CD4-positive, alpha-beta T cell treated with Interleukin-17A for 1 hour (primary cell): Measurements from ENCODE around the gene DIP2C.
"Not testable (repeated sequence)": the region's sequence is repeated elsewhere in the genome, so short reads cannot be mapped to it uniquely, and the experiment has no call there.

Experiments used
- DNase-seq: peaks from one replicate; pipeline ENCODE4 v3.0.0-alpha.2; 2020

The DIP2C gene

GRCh38 chr10:697097-697875, 7.8 kb upstream of the DIP2C start:
- no peak for DNase-seq

- no peak for DNase-seq
Observed at GRCh38 chr10:695396-695795, 5.9 kb upstream of the DIP2C start.

DNA sequence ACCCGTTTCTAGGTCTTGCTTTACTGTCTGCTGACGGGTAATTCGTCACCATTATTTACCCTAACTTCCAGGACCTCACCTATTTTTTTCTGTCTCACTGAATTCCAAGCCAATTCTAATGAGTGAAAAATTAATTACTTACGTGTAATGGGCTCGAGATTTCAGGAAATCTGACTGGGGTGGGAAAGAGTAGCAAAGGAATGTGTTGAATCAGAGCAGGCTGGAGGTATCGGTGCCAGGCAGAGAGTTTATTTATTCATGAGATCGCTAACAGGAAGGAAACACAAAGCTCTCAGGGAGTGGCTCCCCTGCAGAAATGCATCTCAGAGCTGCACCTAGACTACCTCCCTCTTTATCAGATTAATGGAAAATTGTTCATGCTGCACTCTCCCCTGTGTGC, 4.0 kb upstream of the DIP2C start:
- no peak for DNase-seq

DNA sequence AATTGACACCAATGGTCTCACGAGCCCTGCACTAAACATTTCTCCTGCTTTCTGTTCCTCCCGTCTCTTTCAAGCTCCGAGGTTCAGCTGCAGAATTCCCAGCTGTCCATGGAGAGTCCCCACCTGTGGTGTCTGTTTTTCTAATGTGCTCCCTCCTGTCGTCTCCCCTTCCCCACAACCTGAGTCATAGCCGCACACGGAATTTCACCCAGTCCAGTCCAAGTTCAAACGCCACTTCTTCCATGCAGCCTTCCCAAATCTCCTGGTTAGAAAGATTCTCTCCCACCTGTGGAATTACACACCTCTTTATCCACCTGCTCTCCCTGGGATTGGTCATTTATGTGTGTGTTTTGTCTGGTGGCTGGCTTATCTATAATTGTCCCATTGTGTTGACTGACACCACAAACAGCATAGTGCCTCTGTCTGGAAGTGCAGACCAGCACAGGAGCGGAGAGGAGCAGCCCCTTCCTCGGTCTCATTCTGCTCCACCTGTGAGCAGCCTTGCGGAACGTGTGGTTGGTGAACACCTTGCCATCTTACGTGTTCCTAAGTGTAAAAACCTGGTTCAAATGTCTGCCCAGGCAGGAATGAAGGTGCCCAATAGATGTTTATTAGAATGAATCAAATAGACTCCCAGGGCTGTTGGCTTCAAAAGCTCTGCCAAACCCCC, 3.3 kb upstream of the DIP2C start:
- no peak for DNase-seq

GRCh38 chr10:691216-691615, 1.7 kb upstream of the DIP2C start:
- DNase-seq, result no peak

- no peak for DNase-seq
Observed at GRCh38 chr10:690372-691161, 1.1 kb upstream of the DIP2C start.

DNA sequence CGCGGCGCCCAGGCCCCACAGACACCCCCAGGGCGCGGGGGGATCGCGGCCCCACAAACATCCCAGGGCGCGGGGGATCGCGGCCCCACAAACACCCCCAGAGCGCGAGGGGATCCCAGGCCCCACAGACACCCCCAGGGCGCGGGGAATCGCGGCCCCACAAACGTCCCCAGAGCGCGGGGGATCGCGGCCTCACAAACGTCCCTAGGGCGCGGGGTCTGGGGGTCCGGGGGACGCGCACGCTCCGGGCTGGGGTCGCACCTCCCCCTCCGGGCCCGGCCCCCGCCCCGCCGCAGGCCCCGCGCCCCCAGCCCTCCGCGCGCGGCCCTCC, 382 bp downstream of the DIP2C start:
- DNase-seq, result no peak

- no peak for DNase-seq
Observed at GRCh38 chr10:688312-689120, 952 bp downstream of the DIP2C start.

DNA sequence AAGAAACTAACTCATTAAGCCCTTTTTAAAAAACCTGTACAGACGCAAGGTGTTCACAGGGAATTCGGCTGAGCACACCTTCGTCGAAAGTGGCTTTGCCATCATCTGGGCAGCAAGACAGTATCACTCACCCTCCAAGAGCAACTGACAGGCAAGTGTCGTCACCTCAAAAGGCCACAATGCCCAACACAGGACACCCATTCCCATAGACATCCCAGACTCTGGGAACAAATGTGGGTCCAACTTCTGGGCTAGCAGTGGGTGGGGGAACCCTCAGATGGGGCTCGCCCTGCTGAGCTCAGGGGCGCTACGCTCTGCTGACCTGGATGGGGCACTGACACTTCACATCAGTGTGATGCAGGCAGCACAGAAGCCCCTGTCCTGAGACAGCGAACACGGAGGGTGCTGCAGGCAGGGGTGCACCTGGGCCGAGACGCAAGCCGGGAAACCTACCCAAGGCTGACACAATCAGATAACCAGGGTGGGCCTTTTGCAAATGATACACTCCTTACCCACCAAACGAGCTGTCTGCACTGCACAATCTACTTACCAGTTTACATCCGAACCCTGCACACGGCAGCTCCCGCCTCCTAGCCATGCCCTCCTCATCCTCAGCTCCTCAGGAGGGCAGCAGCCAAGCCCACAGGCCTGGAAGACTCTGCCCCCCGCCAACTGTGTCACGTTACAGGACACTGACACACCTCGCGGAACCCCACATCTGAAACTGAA, 1.7 kb downstream of the DIP2C start:
- DNase-seq, result no peak

DNA sequence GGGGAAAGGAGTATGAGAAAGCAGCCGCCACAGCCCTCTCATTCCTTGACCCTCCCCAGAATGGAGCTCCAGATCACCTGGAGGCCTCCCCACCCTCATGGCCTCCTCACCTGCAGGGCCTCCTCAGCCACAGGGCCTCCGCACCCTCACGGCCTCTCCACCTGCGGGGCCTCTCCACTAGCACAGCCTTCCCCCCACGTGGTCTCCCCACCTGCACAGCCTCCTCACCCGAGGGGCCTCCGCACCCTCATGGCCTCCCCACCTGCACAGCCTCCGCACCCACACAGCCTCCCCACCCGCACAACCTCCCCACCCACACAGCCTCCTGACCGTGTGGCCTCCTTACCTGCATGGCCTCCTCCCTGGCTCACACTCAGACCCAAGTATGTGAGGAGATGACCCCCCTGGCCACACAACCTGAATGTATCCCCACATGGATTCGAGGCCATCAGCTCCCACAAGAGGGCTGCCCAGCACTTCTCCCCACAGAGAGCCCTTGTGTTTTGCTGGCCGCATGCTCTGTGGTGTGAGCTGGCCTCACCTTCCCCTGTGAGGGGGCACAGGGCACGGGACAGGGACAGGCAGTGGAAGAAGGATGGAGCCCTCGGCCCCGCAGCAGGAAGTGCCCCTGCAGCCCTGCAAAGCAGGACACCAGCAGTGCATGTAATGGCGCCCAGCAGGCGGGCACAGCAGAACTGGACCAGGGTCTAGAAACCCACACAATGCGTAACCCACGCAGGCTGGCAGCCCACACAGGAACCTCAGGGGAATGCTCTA, 3.1 kb downstream of the DIP2C start:
- no peak for DNase-seq

GRCh38 chr10:685613-686012, 3.9 kb downstream of the DIP2C start:
- DNase-seq, result no peak

GRCh38 chr10:683448-684071, 5.9 kb downstream of the DIP2C start:
- no peak for DNase-seq

DNA sequence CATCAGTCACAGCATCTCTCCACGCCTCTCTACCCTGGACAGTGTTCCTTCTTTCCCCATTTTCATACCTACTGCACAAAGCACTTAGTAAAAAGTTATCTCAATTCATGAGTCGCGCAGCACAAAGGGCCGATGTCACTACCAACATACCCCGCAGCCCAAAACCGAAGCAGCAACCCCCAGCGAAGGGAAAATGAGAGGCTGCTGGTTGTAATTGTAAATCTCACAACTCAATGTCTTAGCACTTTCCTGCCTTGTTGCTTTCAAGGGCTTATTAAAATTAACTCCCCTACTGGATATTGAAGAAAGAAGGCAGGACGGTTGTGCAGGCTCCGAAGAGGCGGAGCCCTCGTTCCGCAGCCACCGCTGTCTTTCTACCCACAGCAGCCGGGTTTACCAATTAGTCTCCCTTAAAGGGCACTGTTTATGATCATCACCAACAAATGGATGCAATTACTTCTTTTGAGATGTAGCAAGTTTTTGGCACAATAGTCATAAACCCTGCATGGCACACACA, 6.5 kb downstream of the DIP2C start:
- DNase-seq, result no peak

DNA sequence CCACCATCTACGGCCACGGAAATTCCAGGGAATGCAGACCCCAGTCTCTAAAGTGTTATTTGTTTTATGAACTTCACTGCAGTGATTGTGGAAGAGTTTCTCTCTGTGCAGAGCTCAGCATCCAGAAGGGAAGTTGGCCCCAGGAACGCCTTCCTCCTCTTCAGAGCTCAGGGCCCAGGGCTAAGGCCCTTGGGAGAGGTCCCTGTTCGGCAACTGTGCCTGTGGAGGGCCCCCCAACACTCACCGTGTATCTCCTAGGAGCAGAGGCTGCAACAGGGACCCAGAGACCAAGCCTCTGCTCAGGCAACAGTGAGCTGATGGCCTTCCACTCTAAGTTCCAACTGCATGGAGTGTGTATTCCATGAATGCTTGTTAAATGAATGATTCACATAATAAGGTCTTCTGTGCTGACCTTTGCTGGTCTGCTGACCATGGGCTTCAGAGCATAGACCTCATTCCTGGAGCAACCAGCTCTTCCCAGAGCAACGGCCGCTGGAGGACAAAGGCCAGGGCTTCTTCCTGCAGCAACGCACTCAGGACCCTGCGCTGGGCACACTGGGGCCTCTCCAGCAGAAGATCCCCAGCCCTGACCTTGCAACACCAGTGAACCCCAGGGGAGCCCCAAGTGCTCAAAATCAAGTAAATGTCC, 7.7 kb downstream of the DIP2C start:
- no peak for DNase-seq

GRCh38 chr10:680745-681144, 8.7 kb downstream of the DIP2C start:
- DNase-seq, result no peak

- DNase-seq, result no peak
Observed at GRCh38 chr10:680146-680545, 9.3 kb downstream of the DIP2C start.

GRCh38 chr10:679556-679955, 9.9 kb downstream of the DIP2C start:
- no peak for DNase-seq

- not testable (repeated sequence) for DNase-seq
Observed at GRCh38 chr10:678662-679005, 10.8 kb downstream of the DIP2C start.

DNA sequence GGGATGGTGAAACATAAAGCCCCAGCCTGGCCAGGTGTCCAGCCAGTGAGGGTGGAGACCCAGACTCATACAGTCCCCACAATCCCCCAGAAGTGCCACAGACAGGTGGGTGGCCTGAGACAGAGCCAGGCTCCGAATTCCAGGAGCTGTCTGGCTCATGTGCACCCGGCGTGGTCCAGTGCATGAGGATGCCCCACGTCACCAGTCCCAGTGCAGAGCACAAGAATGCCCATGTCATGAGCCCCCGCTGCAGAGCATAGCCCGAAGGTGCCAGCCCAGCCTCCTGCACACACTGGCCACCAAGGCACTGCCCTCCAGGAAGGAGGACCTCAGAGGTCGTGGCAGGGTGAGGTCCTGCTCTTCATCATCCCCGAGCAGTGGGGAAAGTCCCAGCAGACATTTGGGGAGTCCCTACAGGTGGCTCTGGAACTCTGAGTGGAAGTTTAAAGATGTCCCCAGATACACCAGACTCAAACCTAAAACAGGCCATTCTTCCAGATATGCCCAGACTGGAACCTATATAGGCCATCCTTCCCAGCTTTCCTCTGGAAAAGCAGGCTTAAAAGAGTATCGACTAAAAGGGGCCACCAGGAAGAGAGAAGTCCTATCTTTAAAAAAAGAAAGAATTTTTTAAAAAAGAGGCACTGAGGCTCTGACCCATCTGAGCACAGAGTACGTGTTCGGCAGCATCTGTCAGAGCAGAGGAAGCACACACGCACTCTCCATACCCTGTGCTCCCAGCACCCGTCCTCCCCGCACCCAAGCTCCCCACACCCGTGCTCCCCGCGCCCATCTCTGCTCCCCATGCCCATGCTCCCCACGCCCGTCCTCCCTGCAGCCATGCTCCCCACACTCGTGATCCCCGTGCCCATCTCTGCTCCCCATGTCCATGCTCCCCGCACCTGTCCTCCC, 11.5 kb downstream of the DIP2C start:
- DNase-seq, result no peak
